K562 treated with DMSO at 1 percent for 24 hours (cell line): ENCODE data around the gene PSMB3. TPM values are rescaled to one million over a fixed set of nuclear protein-coding genes. Genes with fewer than 3 reads are reported as not detected.

Source experiments
- total RNA-seq: library from RNA; unstranded; fragments of 300-600 nt; gene quantifications from 2 replicates; pipeline ENCODE4 v1.2.3, GENCODE V29; 2022; ENCODE audit warnings: low read depth; ENCODE audit not compliant: insufficient read depth

The PSMB3 gene
- total RNA-seq: 444 and 497 TPM in 2 replicates

DNA sequence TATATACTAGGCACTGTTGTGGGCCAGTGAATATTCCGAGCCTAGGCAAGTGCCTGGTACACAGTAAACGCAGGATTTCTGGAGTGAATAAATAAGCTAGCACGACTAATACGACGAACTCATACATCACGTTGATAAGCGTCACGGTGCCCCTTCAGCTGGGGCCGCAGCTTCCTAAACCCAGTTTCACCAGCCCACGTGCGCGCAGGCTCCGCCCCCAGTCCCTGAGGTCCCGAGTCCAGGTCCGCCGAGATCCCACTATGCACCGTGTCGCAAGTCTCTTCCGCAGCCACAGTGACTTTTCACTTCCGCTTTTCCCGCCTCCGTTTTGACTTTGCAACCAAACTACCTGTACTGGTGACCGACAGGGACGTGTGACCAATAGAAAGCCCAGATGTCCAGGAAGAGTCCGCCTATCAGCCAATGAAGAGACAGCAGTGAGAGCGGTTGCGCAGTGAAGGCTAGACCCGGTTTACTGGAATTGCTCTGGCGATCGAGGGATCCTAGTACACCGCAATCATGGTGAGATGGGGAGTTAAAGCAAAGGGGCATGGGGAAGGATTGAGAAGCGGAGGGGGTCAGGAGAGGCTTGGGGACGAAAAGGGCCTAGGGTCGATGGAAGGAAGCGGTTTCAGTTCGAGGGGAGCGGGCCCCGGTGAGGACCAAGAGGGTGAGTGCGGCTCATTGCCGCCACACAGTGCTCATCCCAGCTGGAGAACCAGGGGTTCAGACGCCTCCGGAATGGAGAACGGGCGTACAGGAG lies at the start of gene PSMB3:
PSMB3 (plus strand) TSS at position 434 of the 763 bp plus-strand sequence; CDS start at position 520, 86 bp downstream.

DNA sequence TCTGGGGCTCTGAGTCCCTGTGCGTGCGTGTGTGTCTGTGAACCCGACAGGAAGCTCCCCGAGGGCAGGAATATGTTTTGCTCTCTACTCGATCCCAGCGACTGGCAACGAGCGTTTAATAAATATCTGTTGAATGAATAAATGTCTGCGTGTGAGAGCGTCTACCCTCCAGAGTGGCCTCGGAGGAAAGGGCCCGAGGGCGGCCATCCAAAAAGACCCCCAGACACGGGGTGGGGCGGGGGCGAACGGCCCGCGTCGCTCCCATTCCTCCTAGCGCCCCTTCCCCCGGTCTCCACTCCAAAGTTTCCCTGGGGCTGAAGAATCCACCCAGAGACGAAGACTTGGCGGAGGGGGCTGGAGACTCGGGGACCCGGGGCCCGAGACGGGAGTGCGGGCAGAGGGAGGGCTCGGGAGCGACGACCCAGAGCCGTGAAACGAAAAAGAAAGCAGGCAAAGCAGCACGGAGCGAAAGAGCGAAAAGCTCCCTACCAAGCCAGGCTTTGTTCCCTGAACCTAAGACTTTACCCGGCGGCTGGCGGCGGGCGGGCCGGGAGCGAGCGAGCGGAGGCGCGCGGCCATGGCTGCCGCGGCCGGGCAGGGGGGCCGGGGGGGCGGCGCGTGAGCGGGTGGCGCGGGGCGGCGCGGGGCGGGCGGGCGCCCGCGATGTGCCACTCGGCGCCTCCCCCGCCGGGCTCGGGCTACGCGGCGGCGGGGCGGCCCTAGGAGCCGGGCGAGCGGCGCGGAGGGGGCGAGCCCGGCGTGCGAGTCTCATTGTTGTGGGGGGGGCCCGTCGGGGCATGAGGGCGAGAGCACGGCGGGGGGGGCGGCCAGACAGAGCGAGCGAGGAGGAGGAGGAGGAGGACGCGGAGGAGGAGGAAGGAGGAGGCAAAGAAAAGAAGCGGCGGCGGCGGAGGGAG lies 47.7 kb upstream of the PSMB3 start, which contains the start of gene MLLT6:
MLLT6 (plus strand) TSS at position 668 of the 917 bp plus-strand sequence. CDS start 360 bp downstream, outside the sequence.

DNA sequence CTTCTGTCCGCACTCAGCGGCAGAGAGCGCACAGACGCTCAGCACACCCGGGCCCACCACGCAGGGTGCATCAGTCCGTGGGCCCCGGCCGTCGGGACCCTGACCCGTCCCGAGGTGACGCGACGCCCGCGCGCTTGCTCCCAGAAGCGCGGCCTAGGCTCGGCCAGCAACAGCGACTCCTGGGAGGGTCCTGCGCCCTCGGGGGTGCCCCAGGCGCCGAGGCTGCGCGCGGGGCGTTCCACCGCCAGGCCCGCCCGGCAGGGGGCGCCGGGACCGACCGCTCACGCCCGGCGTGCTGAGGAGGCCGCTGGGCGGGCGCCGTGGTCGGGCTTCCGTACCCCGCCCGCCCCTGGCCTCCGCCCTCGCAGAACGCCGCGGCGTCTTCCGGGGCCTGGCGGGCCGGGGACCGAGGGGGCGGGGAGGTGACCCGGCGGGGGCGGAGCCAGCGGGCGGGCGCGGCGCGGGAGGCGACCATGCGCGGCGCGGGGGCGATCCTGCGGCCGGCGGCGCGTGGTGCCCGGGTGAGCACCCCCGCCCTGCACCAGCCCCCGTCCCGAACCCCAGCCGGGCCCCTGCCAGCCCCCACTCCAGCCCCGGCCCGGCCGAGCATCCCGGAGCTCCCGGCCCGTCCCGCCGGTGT lies 22.5 kb upstream of the PSMB3 start, which contains the start of gene CISD3:
CISD3 (plus strand) TSS at position 456 of the 640 bp plus-strand sequence; CDS start at position 474, 18 bp downstream.

DNA sequence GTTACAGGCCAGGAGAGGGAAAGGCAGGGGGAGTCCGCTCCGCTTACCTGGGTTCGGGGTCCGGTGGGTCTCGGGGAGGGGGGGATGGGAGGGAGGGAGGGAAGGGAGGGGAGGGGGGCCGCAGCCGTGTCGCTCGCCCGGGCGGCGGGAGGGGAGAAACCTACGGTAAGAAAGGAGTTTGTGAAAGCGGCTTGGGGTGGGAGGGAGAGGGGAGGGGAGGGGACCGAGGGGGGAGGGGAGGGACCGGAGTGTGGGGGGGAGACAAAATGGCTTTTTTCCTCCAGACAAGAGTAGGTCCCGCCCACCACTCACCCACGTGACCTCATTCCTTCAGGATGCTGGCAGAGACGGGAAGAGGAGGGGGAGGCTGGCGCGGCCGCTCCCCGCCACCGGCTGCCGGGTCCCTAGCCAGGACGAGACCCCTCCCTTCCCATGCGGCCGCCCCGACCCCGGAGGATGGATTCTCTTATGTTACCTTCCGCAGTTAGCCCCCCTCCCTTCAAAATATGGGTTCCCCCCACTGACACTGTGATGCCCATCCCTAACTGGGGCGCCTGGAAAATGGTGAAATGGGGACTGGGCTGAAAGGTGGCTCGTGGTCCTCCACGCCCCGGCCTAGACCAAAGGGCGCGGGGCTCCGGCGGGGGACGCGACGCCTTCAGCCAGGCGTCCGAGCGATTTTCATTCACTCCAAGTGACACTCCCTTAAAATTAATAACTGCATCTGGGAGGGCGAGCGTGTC lies 4.2 kb upstream of the PSMB3 start, which contains the start of gene PCGF2:
PCGF2 (minus strand) TSS at position 188 of the 743 bp plus-strand sequence. CDS start 7,934 bp downstream, outside the sequence.

DNA sequence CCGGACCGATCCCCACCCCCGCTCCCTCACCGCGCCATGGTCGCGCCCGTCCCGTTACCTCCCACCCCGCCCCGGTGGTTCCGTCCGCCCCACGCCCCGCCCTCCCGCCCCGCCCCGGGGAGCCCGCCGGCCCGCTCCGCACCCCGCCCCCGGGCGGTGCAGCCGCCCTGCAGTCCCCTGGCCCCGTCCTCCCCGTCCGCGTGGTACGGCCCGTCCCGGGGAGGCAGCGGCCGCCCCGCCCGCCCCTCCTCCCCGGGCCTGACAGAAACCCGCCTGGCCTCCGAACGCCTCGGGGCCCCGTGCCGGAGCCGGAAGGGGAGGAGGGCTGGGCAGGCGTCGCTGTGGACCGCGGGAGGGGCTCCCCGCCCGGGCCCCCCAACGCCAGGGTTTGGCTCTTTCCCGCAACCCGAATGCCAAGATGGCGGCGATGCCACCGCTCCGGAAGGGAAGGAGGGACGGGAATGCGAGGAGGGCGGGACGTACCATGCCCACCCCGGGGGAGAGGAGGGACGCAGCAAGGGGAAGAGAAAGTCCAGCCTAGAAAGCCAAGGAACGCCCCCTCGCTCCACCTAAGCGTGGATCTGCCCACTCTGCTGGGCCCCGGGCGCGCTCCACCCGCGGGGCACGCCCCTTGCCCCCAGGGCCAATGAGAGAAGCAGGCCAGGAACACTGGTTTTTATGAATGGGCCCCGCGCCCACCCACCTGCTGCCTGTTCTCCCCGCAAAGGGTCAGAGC lies 47.1 kb downstream of the PSMB3 start, which contains the start of gene PIP4K2B:
PIP4K2B (minus strand) TSS at position 56 of the 736 bp plus-strand sequence. CDS start 132 bp downstream, outside the sequence.

Other genes with a start within 250 kb of the PSMB3 start
- 0.46 and 0.64 TPM in 2 replicates for gene SRCIN1, start 146.8 kb upstream of the PSMB3 start, total RNA-seq
- 4.2 and 4.4 TPM in 2 replicates for gene EPOP, start 77.8 kb upstream of the PSMB3 start, total RNA-seq
- gene MLLT6, start 47.5 kb upstream of the PSMB3 start, total RNA-seq: 34.4 and 38.4 TPM in 2 replicates
- gene CISD3, start 22.4 kb upstream of the PSMB3 start, total RNA-seq: 23.2 and 25.1 TPM in 2 replicates
- 25.8 and 28.1 TPM in 2 replicates for gene PCGF2, start 4.4 kb upstream of the PSMB3 start, total RNA-seq
- gene PIP4K2B, start 46.8 kb downstream of the PSMB3 start, total RNA-seq: 25.7 and 37.8 TPM in 2 replicates
- gene CWC25, start 72.6 kb downstream of the PSMB3 start, total RNA-seq: 9.3 and 11.8 TPM in 2 replicates
- 2,463 and 2,696 TPM in 2 replicates for gene RPL23, start 101.0 kb downstream of the PSMB3 start, total RNA-seq
- 154 and 166 TPM in 2 replicates for gene LASP1, start 117.3 kb downstream of the PSMB3 start, total RNA-seq
- gene FBXO47, start 214.7 kb downstream of the PSMB3 start, total RNA-seq: not detected in 2 replicates